Tibial artery (tissue), 4 donors: ENCODE measurements around the gene KLHL35.
"Not testable (repeated sequence)": the region's sequence is repeated elsewhere in the genome, so short reads cannot be mapped to it uniquely, and the experiment has no call there.

Experiments used
- DNase-seq, 2 donors: peaks; one replicate each; pipeline ENCODE4 v3.0.0-alpha.2; 2019
- H3K27ac ChIP-seq, 2 donors: fragments of 200-600 bp; sonication (generic) in 1 of 2; 1 replicate in 1 of 2; 2 replicates in 1 of 2; pipeline ENCODE4 v1.5.1; 2018 to 2019; ENCODE audit warnings: mild to moderate bottlenecking in 1 of 2
- H3K27me3 ChIP-seq, 2 donors: fragments of 200-600 bp; sonication (generic) in 1 of 2; one replicate each; pipeline versions ENCODE4 v1.5.1 to v1.6.0; 2016 to 2019
- H3K36me3 ChIP-seq, 3 donors: fragments of 200-600 bp; sonication (generic) in 2 of 3; one replicate each; pipeline ENCODE4 v1.5.1; 2016 to 2019; ENCODE audit warnings: mild to moderate bottlenecking in 2 of 3
- H3K4me1 ChIP-seq, 4 donors: fragments of 200-600 bp; sonication (generic) in 2 of 4; 1 replicate in 3 of 4; 2 replicates in 1 of 4; pipeline ENCODE4 v1.5.1; 2016 to 2019
- H3K4me3 ChIP-seq, 2 donors: fragments of 200-600 bp; sonication (generic) in 1 of 2; 1 replicate in 1 of 2; 2 replicates in 1 of 2; pipeline ENCODE4 v1.5.1; 2018 to 2019; ENCODE audit warnings: mild to moderate bottlenecking in 2 of 2
- H3K9me3 ChIP-seq, 3 donors: fragments of 200-600 bp; sonication (generic) in 1 of 3; one replicate each; pipeline ENCODE4 v1.5.1; 2016 to 2019
- CTCF ChIP-seq, 2 experiments: fragments of 200-600 bp in 1 of 2; fragments of 450-650 bp in 1 of 2; IDR thresholded peaks; one replicate each; pipeline ENCODE4 v1.5.1; 2017 to 2019; ENCODE audit warnings: antibody characterized with exemption in 2 of 2, mild to moderate bottlenecking in 1 of 2, moderate library complexity in 1 of 2
- intact Hi-C: fragments of 100-400 bp; cut with DNase I; formaldehyde crosslinking; loops from one replicate; pipeline ENCODE4 v1.15.0; 2023; ENCODE audit warnings: low total_unique reads

KLHL35 gene

GRCh38 chr11:75380245-75380644 is 52.8 kb downstream of the KLHL35 start:
- H3K27ac ChIP-seq: no peak overlapping the region
- no peak for DNase-seq
- intact Hi-C loops: loop anchor here (10.0 kb wide), 1 partner anchor 55 kb away; no protein-coding TSS in a partner anchor

GRCh38 chr11:75378776-75379175 is 54.2 kb downstream of the KLHL35 start:
- H3K27ac ChIP-seq, H3K4me3 ChIP-seq, H3K4me1 ChIP-seq, intact Hi-C loops, H3K27me3 ChIP-seq, DNase-seq, H3K9me3 ChIP-seq, H3K36me3 ChIP-seq: not testable (repeated sequence)

More at GRCh38 chr11:75380245-75380644, 52.8 kb downstream of the KLHL35 start:
- no peaks in the 10 kb centered on the region for H3K9me3 ChIP-seq
- no peak overlapping the region for H3K4me3 ChIP-seq
- no peaks in the 10 kb centered on the region for H3K36me3 ChIP-seq
- no peaks in the 10 kb centered on the region for H3K4me1 ChIP-seq
- H3K27me3 ChIP-seq: peaks cover 0 to 5% of the 10 kb centered on the region in 2 donors
- TF ChIP-seq CTCF (IDR thresholded peaks at IDR 0.05): no peak

GRCh38 chr11:75376175-75376574 is 56.8 kb downstream of the KLHL35 start:
- Histone ChIP-seq H3K36me3 (no peaks in the 10 kb centered on the region), H3K9me3 (no peaks in the 10 kb centered on the region), H3K27me3 (peaks cover 0 to 4% of the 10 kb centered on the region in 2 donors), H3K27ac (no peak overlapping the region), H3K4me3 (no peak overlapping the region), H3K4me1 (no peaks in the 10 kb centered on the region)
- no peak for TF ChIP-seq CTCF (IDR thresholded peaks at IDR 0.05)
- intact Hi-C loops: no loop called here
- DNase-seq: no peak

- intact Hi-C loops: no loop called here
- no peaks in the 10 kb centered on the region for H3K4me1 ChIP-seq
- H3K4me3 ChIP-seq: no peak overlapping the region
- no peaks in the 10 kb centered on the region for H3K9me3 ChIP-seq
- TF ChIP-seq CTCF (IDR thresholded peaks at IDR 0.05): no peak
- H3K27ac ChIP-seq: no peak overlapping the region
- DNase-seq: no peak
- no peaks in the 10 kb centered on the region for H3K36me3 ChIP-seq
- H3K27me3 ChIP-seq: peaks cover 0 to 4% of the 10 kb centered on the region in 2 donors
Observed at GRCh38 chr11:75375626-75376025, 57.4 kb downstream of the KLHL35 start.

GRCh38 chr11:75374646-75375045 is 58.4 kb downstream of the KLHL35 start:
- Histone ChIP-seq H3K4me3 (no peak overlapping the region), H3K4me1 (no peaks in the 10 kb centered on the region), H3K9me3 (no peaks in the 10 kb centered on the region), H3K27me3 (peaks cover 0 to 4% of the 10 kb centered on the region in 2 donors), H3K27ac (no peak overlapping the region), H3K36me3 (no peaks in the 10 kb centered on the region)
- DNase-seq: no peak
- intact Hi-C loops: no loop called here
- TF ChIP-seq CTCF (IDR thresholded peaks at IDR 0.05): no peak

- intact Hi-C loops: no loop called here
- Histone ChIP-seq H3K4me3 (no peak overlapping the region), H3K9me3 (no peaks in the 10 kb centered on the region), H3K4me1 (no peaks in the 10 kb centered on the region), H3K27me3 (peaks cover 0 to 4% of the 10 kb centered on the region in 2 donors), H3K36me3 (no peaks in the 10 kb centered on the region), H3K27ac (no peak overlapping the region)
- no peak for TF ChIP-seq CTCF (IDR thresholded peaks at IDR 0.05)
- DNase-seq: no peak
Observed at GRCh38 chr11:75373201-75373600, 59.8 kb downstream of the KLHL35 start.
